ENCODE data around the gene VAV3.

VAV3 gene

GRCh38 chr1:107833061-107833460, 131.9 kb downstream of the VAV3 start:
- no peak overlapping the region for H2BK5ac ChIP-seq (ENCODE audit: low read depth, low read length, poor library complexity, severe bottlenecking)
- no peak overlapping the region for H3K4me3 ChIP-seq (ENCODE audit: insufficient read depth in 1 of 2, low read depth in 1 of 2, low read length in 2 of 2)
- H3K79me1 ChIP-seq (replicated peaks; ENCODE audit: low read length, poor library complexity, severe bottlenecking) = no peaks in the 10 kb centered on the region
- no peak overlapping the region for H3K14ac ChIP-seq (ENCODE audit: low read length in 2 of 2)
- no peak overlapping the region for H2BK15ac ChIP-seq (ENCODE audit: low read depth, poor library complexity, severe bottlenecking)
- H3K9ac ChIP-seq (ENCODE audit: low read length) = no peak overlapping the region
- H2BK120ac ChIP-seq (ENCODE audit: low read depth, low read length) = no peak overlapping the region
- DNase-seq = no peak
- H2BK12ac ChIP-seq (ENCODE audit: low read length in 2 of 2) = no peak overlapping the region
- H3K4ac ChIP-seq (ENCODE audit: low read depth in 1 of 2, low read length in 2 of 2) = no peak overlapping the region
- no peak overlapping the region for H3K4me2 ChIP-seq (ENCODE audit: low read length, poor library complexity, severe bottlenecking)
- H2AK5ac ChIP-seq (ENCODE audit: low read length, severe bottlenecking) = no peak overlapping the region
- H2AFZ ChIP-seq (ENCODE audit: low read depth, low read length) = no peak overlapping the region
- H3K9me3 ChIP-seq (ENCODE audit: control insufficient read depth, low read length) = peaks cover 10% of the 10 kb centered on the region
- 67% methylated on average over 2 of the region's 2 CpGs for WGBS
- H3K36me3 ChIP-seq (ENCODE audit: control insufficient read depth in 1 of 2, insufficient read depth in 2 of 2, low read depth in 1 of 2, low read length in 2 of 2) = no peaks in the 10 kb centered on the region
- no peak overlapping the region for H3K18ac ChIP-seq (ENCODE audit: low read depth in 1 of 2, low read length in 2 of 2)
- H3K27ac ChIP-seq (ENCODE audit: low read length, poor library complexity, severe bottlenecking) = no peak overlapping the region
- H3K4me1 ChIP-seq (ENCODE audit: control insufficient read depth, insufficient read depth, low read depth, low read length) = no peaks in the 10 kb centered on the region
- H4K8ac ChIP-seq (ENCODE audit: low read length) = no peak overlapping the region
- no peak overlapping the region for H3K23ac ChIP-seq (ENCODE audit: low read length in 2 of 2)
- H3K27me3 ChIP-seq (ENCODE audit: control insufficient read depth in 1 of 2, insufficient read depth in 1 of 2, low read length in 2 of 2) = no peaks in the 10 kb centered on the region
- H4K91ac ChIP-seq (ENCODE audit: low read length) = no peak overlapping the region

- Histone ChIP-seq H3K4me3 (ENCODE audit: insufficient read depth in 1 of 2, low read depth in 1 of 2, low read length in 2 of 2) (no peak overlapping the region), H2BK120ac (ENCODE audit: low read depth, low read length) (no peak overlapping the region), H3K4me2 (ENCODE audit: low read length, poor library complexity, severe bottlenecking) (no peak overlapping the region), H2BK5ac (ENCODE audit: low read depth, low read length, poor library complexity, severe bottlenecking) (no peak overlapping the region), H3K27me3 (ENCODE audit: control insufficient read depth in 1 of 2, insufficient read depth in 1 of 2, low read length in 2 of 2) (no peaks in the 10 kb centered on the region), H2BK12ac (ENCODE audit: low read length in 2 of 2) (no peak overlapping the region), H3K14ac (ENCODE audit: low read length in 2 of 2) (no peak overlapping the region), H4K8ac (ENCODE audit: low read length) (no peak overlapping the region), H3K36me3 (ENCODE audit: control insufficient read depth in 1 of 2, insufficient read depth in 2 of 2, low read depth in 1 of 2, low read length in 2 of 2) (no peaks in the 10 kb centered on the region), H2BK15ac (ENCODE audit: low read depth, poor library complexity, severe bottlenecking) (no peak overlapping the region), H3K79me1 (replicated peaks; ENCODE audit: low read length, poor library complexity, severe bottlenecking) (no peaks in the 10 kb centered on the region), H3K27ac (ENCODE audit: low read length, poor library complexity, severe bottlenecking) (no peak overlapping the region), H3K9me3 (ENCODE audit: control insufficient read depth, low read length) (peaks cover 1% of the 10 kb centered on the region), H3K9ac (ENCODE audit: low read length) (no peak overlapping the region), H2AK5ac (ENCODE audit: low read length, severe bottlenecking) (no peak overlapping the region), H4K91ac (ENCODE audit: low read length) (no peak overlapping the region), H3K18ac (ENCODE audit: low read depth in 1 of 2, low read length in 2 of 2) (no peak overlapping the region), H2AFZ (ENCODE audit: low read depth, low read length) (no peak overlapping the region), H3K23ac (ENCODE audit: low read length in 2 of 2) (no peak overlapping the region), H3K4me1 (ENCODE audit: control insufficient read depth, insufficient read depth, low read depth, low read length) (no peaks in the 10 kb centered on the region), H3K4ac (ENCODE audit: low read depth in 1 of 2, low read length in 2 of 2) (no peak overlapping the region)
- 97% methylated on average over 1 of the region's 2 CpGs for WGBS
- no peak for DNase-seq
Observed at GRCh38 chr1:107831921-107832320, 133.1 kb downstream of the VAV3 start.

- H3K4me1 ChIP-seq (ENCODE audit: control insufficient read depth, insufficient read depth, low read depth, low read length) = no peaks in the 10 kb centered on the region
- WGBS = 93% methylated on average over 1 of the region's 3 CpGs
- H2AK5ac ChIP-seq (ENCODE audit: low read length, severe bottlenecking) = no peak overlapping the region
- no peaks in the 10 kb centered on the region for H3K27me3 ChIP-seq (ENCODE audit: control insufficient read depth in 1 of 2, insufficient read depth in 1 of 2, low read length in 2 of 2)
- H3K9me3 ChIP-seq (ENCODE audit: control insufficient read depth, low read length) = no peaks in the 10 kb centered on the region
- H3K79me1 ChIP-seq (replicated peaks; ENCODE audit: low read length, poor library complexity, severe bottlenecking) = no peaks in the 10 kb centered on the region
- H2AFZ ChIP-seq (ENCODE audit: low read depth, low read length) = no peak overlapping the region
- H2BK5ac ChIP-seq (ENCODE audit: low read depth, low read length, poor library complexity, severe bottlenecking) = no peak overlapping the region
- H3K27ac ChIP-seq (ENCODE audit: low read length, poor library complexity, severe bottlenecking) = no peak overlapping the region
- H3K9ac ChIP-seq (ENCODE audit: low read length) = no peak overlapping the region
- H3K18ac ChIP-seq (ENCODE audit: low read depth in 1 of 2, low read length in 2 of 2) = no peak overlapping the region
- peak overlapping the region; percentile 73 for H2BK120ac ChIP-seq (ENCODE audit: low read depth, low read length)
- H3K4me2 ChIP-seq (ENCODE audit: low read length, poor library complexity, severe bottlenecking) = no peak overlapping the region
- no peak overlapping the region for H3K4ac ChIP-seq (ENCODE audit: low read depth in 1 of 2, low read length in 2 of 2)
- H2BK15ac ChIP-seq (ENCODE audit: low read depth, poor library complexity, severe bottlenecking) = no peak overlapping the region
- no peak overlapping the region for H4K91ac ChIP-seq (ENCODE audit: low read length)
- no peak for DNase-seq
- no peaks in the 10 kb centered on the region for H3K36me3 ChIP-seq (ENCODE audit: control insufficient read depth in 1 of 2, insufficient read depth in 2 of 2, low read depth in 1 of 2, low read length in 2 of 2)
- no peak overlapping the region for H3K14ac ChIP-seq (ENCODE audit: low read length in 2 of 2)
- peak overlapping the region; percentile 4 for H4K8ac ChIP-seq (ENCODE audit: low read length)
- H3K4me3 ChIP-seq (ENCODE audit: insufficient read depth in 1 of 2, low read depth in 1 of 2, low read length in 2 of 2) = no peak overlapping the region
- no peak overlapping the region for H3K23ac ChIP-seq (ENCODE audit: low read length in 2 of 2)
- H2BK12ac ChIP-seq (ENCODE audit: low read length in 2 of 2) = no peak overlapping the region
Observed at GRCh38 chr1:107830526-107830925, 134.5 kb downstream of the VAV3 start.

- H4K91ac ChIP-seq (ENCODE audit: low read length) = no peak overlapping the region
- H2AK5ac ChIP-seq (ENCODE audit: low read length, severe bottlenecking) = no peak overlapping the region
- no peak for DNase-seq
- no peaks in the 10 kb centered on the region for H3K9me3 ChIP-seq (ENCODE audit: control insufficient read depth, low read length)
- H3K27me3 ChIP-seq (ENCODE audit: control insufficient read depth in 1 of 2, insufficient read depth in 1 of 2, low read length in 2 of 2) = no peaks in the 10 kb centered on the region
- no peak overlapping the region for H3K14ac ChIP-seq (ENCODE audit: low read length in 2 of 2)
- H2BK15ac ChIP-seq (ENCODE audit: low read depth, poor library complexity, severe bottlenecking) = no peak overlapping the region
- 100% methylated on average over 1 of the region's 1 CpG for WGBS
- H3K79me1 ChIP-seq (replicated peaks; ENCODE audit: low read length, poor library complexity, severe bottlenecking) = no peaks in the 10 kb centered on the region
- no peak overlapping the region for H2BK5ac ChIP-seq (ENCODE audit: low read depth, low read length, poor library complexity, severe bottlenecking)
- H3K36me3 ChIP-seq (ENCODE audit: control insufficient read depth in 1 of 2, insufficient read depth in 2 of 2, low read depth in 1 of 2, low read length in 2 of 2) = no peaks in the 10 kb centered on the region
- H3K27ac ChIP-seq (ENCODE audit: low read length, poor library complexity, severe bottlenecking) = no peak overlapping the region
- no peak overlapping the region for H2BK12ac ChIP-seq (ENCODE audit: low read length in 2 of 2)
- no peak overlapping the region for H3K18ac ChIP-seq (ENCODE audit: low read depth in 1 of 2, low read length in 2 of 2)
- H2AFZ ChIP-seq (ENCODE audit: low read depth, low read length) = no peak overlapping the region
- no peak overlapping the region for H3K9ac ChIP-seq (ENCODE audit: low read length)
- no peak overlapping the region for H3K4me2 ChIP-seq (ENCODE audit: low read length, poor library complexity, severe bottlenecking)
- no peak overlapping the region for H2BK120ac ChIP-seq (ENCODE audit: low read depth, low read length)
- H3K4me1 ChIP-seq (ENCODE audit: control insufficient read depth, insufficient read depth, low read depth, low read length) = no peaks in the 10 kb centered on the region
- H3K23ac ChIP-seq (ENCODE audit: low read length in 2 of 2) = no peak overlapping the region
- no peak overlapping the region for H3K4me3 ChIP-seq (ENCODE audit: insufficient read depth in 1 of 2, low read depth in 1 of 2, low read length in 2 of 2)
- H3K4ac ChIP-seq (ENCODE audit: low read depth in 1 of 2, low read length in 2 of 2) = no peak overlapping the region
- no peak overlapping the region for H4K8ac ChIP-seq (ENCODE audit: low read length)
Observed at GRCh38 chr1:107830075-107830474, 134.9 kb downstream of the VAV3 start.

Measured in mesenchymal stem cell (in vitro differentiated cells and primary cell).